IMR-90 (cell line): Measurements from ENCODE around the gene PRPS2. TPM values are rescaled to one million over a fixed set of nuclear protein-coding genes. Genes with fewer than 3 reads are reported as not detected.

Experiments used
- ATAC-seq: fragments of 200-7000 bp; cut with Tn5 transposase; 2 replicates; pipeline ENCODE4 v1.9.1; 2020; ENCODE audit warnings: low read depth, mild to moderate bottlenecking, moderate library complexity
- BruUV-seq: library from RNA; stranded (reverse); fragments of 400-500 nt; replicated peaks from 2 replicates; lab custom pipeline; 2021; lab: Mats Ljungman, UMichigan
- CTCF ChIA-PET: fragments of 300-600 bp; formaldehyde crosslinking; extraction: SDS; loops from one replicate; lab custom pipeline; 2021; ENCODE audit warnings: antibody characterized with exemption; lab: Yijun Ruan, JAX
- POLR2A ChIA-PET: fragments of 300-600 bp; sonication (Branson Sonifier 250); formaldehyde crosslinking; loops from one replicate; lab custom pipeline; 2022; ENCODE audit warnings: antibody characterized with exemption; ENCODE audit not compliant: unreplicated experiment; lab: Charles Lee
- DNase-seq: peaks from one replicate; pipeline ENCODE4 v3.0.0; 2013
- H2AFZ ChIP-seq: replicated peaks from 2 replicates; pipeline ENCODE3; 2013; ENCODE audit warnings: low read length, mild to moderate bottlenecking; ENCODE audit not compliant: poor library complexity
- H2AK5ac ChIP-seq: 2 replicates; pipeline ENCODE4 v1.6.1; 2013; ENCODE audit warnings: low read depth, low read length, inconsistent platforms
- H2AK9ac ChIP-seq: replicated peaks from 2 replicates; pipeline ENCODE3; 2013; ENCODE audit warnings: mild to moderate bottlenecking, low read depth, low read length, moderate library complexity; ENCODE audit not compliant: poor library complexity
- H2BK120ac ChIP-seq: 2 replicates; pipeline ENCODE4 v1.6.1; 2013; ENCODE audit warnings: low read depth, low read length, inconsistent platforms
- H2BK15ac ChIP-seq: 3 replicates; pipeline ENCODE4 v1.6.1; 2013; ENCODE audit warnings: low read depth, low read length, inconsistent platforms
- H2BK20ac ChIP-seq: 2 replicates; pipeline ENCODE4 v1.6.1; 2013; ENCODE audit warnings: low read depth, mild to moderate bottlenecking, inconsistent platforms, low read length, moderate library complexity
- H2BK5ac ChIP-seq: 2 replicates; pipeline ENCODE4 v1.6.1; 2013; ENCODE audit warnings: mild to moderate bottlenecking, low read depth, low read length, inconsistent platforms; ENCODE audit not compliant: poor library complexity, severe bottlenecking
- H3K14ac ChIP-seq: replicated peaks from 2 replicates; pipeline ENCODE4 v1.6.1; 2013; ENCODE audit warnings: low read depth, low read length, inconsistent platforms
- H3K18ac ChIP-seq: 2 replicates; pipeline ENCODE4 v1.6.1; 2013; ENCODE audit warnings: low read depth, low read length, control low read depth
- H3K23ac ChIP-seq: 2 replicates; pipeline ENCODE4 v1.6.1; 2013; ENCODE audit warnings: low read depth, low read length, inconsistent platforms
- H3K27ac ChIP-seq: 2 replicates; pipeline ENCODE4 v1.5.1; 2013; ENCODE audit warnings: mild to moderate bottlenecking, control low read depth, low read length; ENCODE audit not compliant: insufficient read depth
- H3K27me3 ChIP-seq: 2 replicates; pipeline ENCODE4 v1.6.1; 2013; ENCODE audit warnings: low read length; ENCODE audit not compliant: control insufficient read depth, insufficient read depth
- H3K36me3 ChIP-seq: 2 replicates; pipeline ENCODE4 v1.6.1; 2013; ENCODE audit warnings: low read length, mixed read lengths; ENCODE audit not compliant: control insufficient read depth, insufficient read depth
- H3K4ac ChIP-seq: 2 replicates; pipeline ENCODE4 v1.6.1; 2013; ENCODE audit warnings: low read depth, low read length, inconsistent platforms
- H3K4me1 ChIP-seq: 2 replicates; pipeline ENCODE4 v1.6.1; 2013; ENCODE audit warnings: low read length, mixed read lengths; ENCODE audit not compliant: control insufficient read depth, insufficient read depth
- H3K4me2 ChIP-seq: 2 replicates; pipeline ENCODE4 v1.6.1; 2013; ENCODE audit warnings: low read depth, mild to moderate bottlenecking, control low read depth, low read length, moderate library complexity
- H3K4me3 ChIP-seq: 2 replicates; pipeline ENCODE4 v1.5.1; 2013; ENCODE audit warnings: low read depth, mild to moderate bottlenecking, control low read depth, low read length, moderate library complexity; ENCODE audit not compliant: insufficient read depth
- H3K56ac ChIP-seq: 2 replicates; pipeline ENCODE4 v1.6.1; 2013; ENCODE audit warnings: low read length, inconsistent platforms; ENCODE audit not compliant: insufficient read depth; ENCODE audit errors: extremely low read depth
- H3K79me1 ChIP-seq, 2 experiments: 2 replicates each; pipeline ENCODE4 v1.6.1; 2013; ENCODE audit warnings: low read length in 2 of 2, inconsistent platforms in 1 of 2, low read depth in 1 of 2
- H3K9ac ChIP-seq: 2 replicates; pipeline ENCODE4 v1.6.1; 2013; ENCODE audit warnings: low read depth, low read length, control low read depth
- H3K9me1 ChIP-seq: 2 replicates; pipeline ENCODE4 v1.6.1; 2013; ENCODE audit warnings: low read length, inconsistent platforms; ENCODE audit not compliant: insufficient read depth
- H3K9me3 ChIP-seq: 2 replicates; pipeline ENCODE4 v1.6.1; 2013; ENCODE audit warnings: low read length; ENCODE audit not compliant: control insufficient read depth, insufficient read depth
- H4K20me1 ChIP-seq: 2 replicates; pipeline ENCODE4 v1.6.1; 2013; ENCODE audit warnings: low read length, inconsistent platforms; ENCODE audit not compliant: insufficient read depth
- H4K5ac ChIP-seq: 2 replicates; pipeline ENCODE4 v1.6.1; 2013; ENCODE audit warnings: mild to moderate bottlenecking, low read depth, low read length, control low read depth
- H4K8ac ChIP-seq, 2 experiments: 2 replicates each; pipeline ENCODE4 v1.6.1; 2013; ENCODE audit warnings: low read depth in 2 of 2, low read length in 2 of 2, control low read depth in 1 of 2, inconsistent platforms in 1 of 2
- H4K91ac ChIP-seq: 2 replicates; pipeline ENCODE4 v1.6.1; 2013; ENCODE audit warnings: low read depth, low read length, inconsistent platforms; ENCODE audit not compliant: insufficient read depth
- BHLHE40 ChIP-seq: fragments of 150-350 bp; IDR thresholded peaks from 2 replicates; pipeline ENCODE4 v1.6.1; 2016; ENCODE audit warnings: mild to moderate bottlenecking, low read depth, low read length
- FOS ChIP-seq: fragments of 150-350 bp; IDR thresholded peaks from 2 replicates; pipeline ENCODE4 v1.6.1; 2016; ENCODE audit warnings: low read depth, low read length
- MAFK ChIP-seq: IDR thresholded peaks from 2 replicates; pipeline ENCODE4 v1.6.1; 2012; ENCODE audit warnings: low read depth, low read length, improper control_type of control experiment
- MAZ ChIP-seq: IDR thresholded peaks from 2 replicates; pipeline ENCODE4 v1.6.1; 2012; ENCODE audit warnings: low read depth, mild to moderate bottlenecking, low read length, improper control_type of control experiment, moderate library complexity, borderline replicate concordance
- MXI1 ChIP-seq: IDR thresholded peaks from 2 replicates; pipeline ENCODE4 v1.6.1; 2012; ENCODE audit warnings: low read depth, mild to moderate bottlenecking, low read length, moderate library complexity, borderline replicate concordance
- POLR2A ChIP-seq: IDR thresholded peaks from 2 replicates; pipeline ENCODE4 v1.6.1; 2012; ENCODE audit warnings: mild to moderate bottlenecking, low read depth, low read length
- RAD21 ChIP-seq: IDR thresholded peaks from 2 replicates; pipeline ENCODE4 v1.6.1; 2012; ENCODE audit warnings: low read length, improper control_type of control experiment
- RCOR1 ChIP-seq: IDR thresholded peaks from 2 replicates; pipeline ENCODE4 v1.6.1; 2012; ENCODE audit warnings: mild to moderate bottlenecking, low read length, improper control_type of control experiment; ENCODE audit not compliant: insufficient replicate concordance
- RFX5 ChIP-seq: IDR thresholded peaks from 2 replicates; pipeline ENCODE4 v1.8.0; 2012; ENCODE audit warnings: low read depth, mild to moderate bottlenecking, low read length, moderate library complexity
- SMC3 ChIP-seq: fragments of 150-350 bp; IDR thresholded peaks from 2 replicates; pipeline ENCODE4 v1.6.1; 2016; ENCODE audit warnings: low read depth, mild to moderate bottlenecking, antibody characterized with exemption, low read length, moderate library complexity
- WGBS, 2 experiments: methylation state at CpG; one replicate each; pipeline versions ENCODE4 v1.1.5 to v1.1.7; 2013; ENCODE audit warnings: missing lambda C conversion rate in 2 of 2; ENCODE audit not compliant: insufficient read length in 1 of 2; ENCODE audit errors: extremely low coverage in 2 of 2; 5-methylcytosine and 5-hydroxymethylcytosine counted together
- dilution Hi-C: fragments of 300-500 bp; cut with HindIII; formaldehyde crosslinking; loops from one replicate; pipeline ENCODE4 v1.14.3; 2018; ENCODE audit warnings: low sequenced_read_pairs; ENCODE audit not compliant: unreplicated experiment
- in situ Hi-C: fragments of 300-500 bp; cut with MboI; formaldehyde crosslinking; loops from 3 replicates; pipeline ENCODE4 v1.14.3; 2019; ENCODE audit warnings: low sequenced_read_pairs, inconsistent platforms, mixed read lengths
- intact Hi-C: fragments of 100-400 bp; cut with micrococcal nuclease; formaldehyde crosslinking; loops from 2 replicates; pipeline ENCODE4 v1.10.0; 2022
- polyA plus RNA-seq, 3 experiments: library from polyadenylated mRNA; depleted of rRNA; stranded (reverse); fragments of >200 nt; gene quantifications; 2 replicates each; pipeline ENCODE4 v1.2.3, GENCODE V29; 2012; ENCODE audit warnings: low replicate concordance in 1 of 3
- total RNA-seq: library from RNA; depleted of rRNA; stranded (reverse); fragments of >200 nt; gene quantifications from 2 replicates; pipeline ENCODE4 v1.2.3, GENCODE V29; 2012
- TF ChIP-seq, protein P1 (sequence below): fragments of 150-350 bp; IDR thresholded peaks from 2 replicates; pipeline ENCODE4 v1.6.1; 2016; ENCODE audit warnings: low read depth, mild to moderate bottlenecking, low read length, moderate library complexity, borderline replicate concordance
- TF ChIP-seq, protein P2 (sequence below): fragments of 150-350 bp; IDR thresholded peaks from 2 replicates; pipeline ENCODE4 v1.6.1; 2017; ENCODE audit warnings: mild to moderate bottlenecking, antibody characterized with exemption, low read length, low read depth
- TF ChIP-seq, protein P3 (sequence below): conservative IDR thresholded peaks from 2 replicates; pipeline ENCODE4 v1.5.1; 2012; ENCODE audit warnings: mild to moderate bottlenecking, low read depth, low read length, improper control_type of control experiment

Gene PRPS2
- total and polyA plus RNA-seq, 2 of the 4 experiments (the other 2 are of a cell fraction) = 20.4 to 48.0 TPM

DNA sequence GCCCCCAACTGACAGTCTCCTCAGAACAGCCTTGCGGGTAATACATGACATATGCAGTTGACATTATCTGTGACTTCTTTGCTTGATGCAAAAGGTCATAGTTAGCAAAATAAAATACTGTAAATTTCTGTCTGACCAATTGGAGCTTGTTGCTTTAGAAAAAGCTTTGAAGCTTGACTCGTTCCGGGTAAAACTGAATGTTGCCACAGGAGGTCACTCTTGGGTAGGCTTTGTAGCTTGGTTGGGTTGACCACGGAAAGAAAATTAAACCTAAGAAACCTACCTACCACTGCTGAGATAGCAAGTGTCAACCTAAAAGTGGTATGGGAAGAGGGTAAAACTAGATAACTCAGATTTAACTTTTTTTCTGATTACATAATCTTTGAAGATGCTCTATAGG is 23.2 kb downstream of the PRPS2 start:
- no peak overlapping the region for H4K91ac ChIP-seq
- no peaks in the 10 kb centered on the region for H3K79me1 ChIP-seq
- H3K4me3 ChIP-seq = no peak overlapping the region
- no peak overlapping the region for H3K23ac ChIP-seq
- ChIA-PET POLR2A (no interaction called here), CTCF (interaction anchor here (0.7 to 1.6 kb wide), 5 partner anchors 17 to 1091 kb away, joined by 3 to 8 read pairs (median 3); no protein-coding TSS in a partner anchor)
- TF ChIP-seq MAZ = no peak
- no peak for TF ChIP-seq FOS
- peak; percentile 71 for TF ChIP-seq RAD21
- TF ChIP-seq, protein P1, sequence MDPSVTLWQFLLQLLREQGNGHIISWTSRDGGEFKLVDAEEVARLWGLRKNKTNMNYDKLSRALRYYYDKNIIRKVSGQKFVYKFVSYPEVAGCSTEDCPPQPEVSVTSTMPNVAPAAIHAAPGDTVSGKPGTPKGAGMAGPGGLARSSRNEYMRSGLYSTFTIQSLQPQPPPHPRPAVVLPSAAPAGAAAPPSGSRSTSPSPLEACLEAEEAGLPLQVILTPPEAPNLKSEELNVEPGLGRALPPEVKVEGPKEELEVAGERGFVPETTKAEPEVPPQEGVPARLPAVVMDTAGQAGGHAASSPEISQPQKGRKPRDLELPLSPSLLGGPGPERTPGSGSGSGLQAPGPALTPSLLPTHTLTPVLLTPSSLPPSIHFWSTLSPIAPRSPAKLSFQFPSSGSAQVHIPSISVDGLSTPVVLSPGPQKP = no peak
- no peak for TF ChIP-seq BHLHE40
- no peak for TF ChIP-seq MXI1
- TF ChIP-seq, protein P2, sequence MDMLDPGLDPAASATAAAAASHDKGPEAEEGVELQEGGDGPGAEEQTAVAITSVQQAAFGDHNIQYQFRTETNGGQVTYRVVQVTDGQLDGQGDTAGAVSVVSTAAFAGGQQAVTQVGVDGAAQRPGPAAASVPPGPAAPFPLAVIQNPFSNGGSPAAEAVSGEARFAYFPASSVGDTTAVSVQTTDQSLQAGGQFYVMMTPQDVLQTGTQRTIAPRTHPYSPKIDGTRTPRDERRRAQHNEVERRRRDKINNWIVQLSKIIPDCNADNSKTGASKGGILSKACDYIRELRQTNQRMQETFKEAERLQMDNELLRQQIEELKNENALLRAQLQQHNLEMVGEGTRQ = no peak
- TF ChIP-seq RCOR1 = no peak
- no peak for TF ChIP-seq RFX5
- TF ChIP-seq POLR2A = no peak
- peak; percentile 49 for TF ChIP-seq SMC3
- no peak for TF ChIP-seq MAFK
- TF ChIP-seq, protein P3, sequence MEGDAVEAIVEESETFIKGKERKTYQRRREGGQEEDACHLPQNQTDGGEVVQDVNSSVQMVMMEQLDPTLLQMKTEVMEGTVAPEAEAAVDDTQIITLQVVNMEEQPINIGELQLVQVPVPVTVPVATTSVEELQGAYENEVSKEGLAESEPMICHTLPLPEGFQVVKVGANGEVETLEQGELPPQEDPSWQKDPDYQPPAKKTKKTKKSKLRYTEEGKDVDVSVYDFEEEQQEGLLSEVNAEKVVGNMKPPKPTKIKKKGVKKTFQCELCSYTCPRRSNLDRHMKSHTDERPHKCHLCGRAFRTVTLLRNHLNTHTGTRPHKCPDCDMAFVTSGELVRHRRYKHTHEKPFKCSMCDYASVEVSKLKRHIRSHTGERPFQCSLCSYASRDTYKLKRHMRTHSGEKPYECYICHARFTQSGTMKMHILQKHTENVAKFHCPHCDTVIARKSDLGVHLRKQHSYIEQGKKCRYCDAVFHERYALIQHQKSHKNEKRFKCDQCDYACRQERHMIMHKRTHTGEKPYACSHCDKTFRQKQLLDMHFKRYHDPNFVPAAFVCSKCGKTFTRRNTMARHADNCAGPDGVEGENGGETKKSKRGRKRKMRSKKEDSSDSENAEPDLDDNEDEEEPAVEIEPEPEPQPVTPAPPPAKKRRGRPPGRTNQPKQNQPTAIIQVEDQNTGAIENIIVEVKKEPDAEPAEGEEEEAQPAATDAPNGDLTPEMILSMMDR = peak; percentile 60
- H2BK5ac ChIP-seq = no peak overlapping the region
- H4K8ac ChIP-seq = no peak overlapping the region
- no peak overlapping the region for H3K27ac ChIP-seq
- no peaks in the 10 kb centered on the region for H4K20me1 ChIP-seq
- dilution Hi-C loops = no loop called here
- no peak overlapping the region for H3K4me2 ChIP-seq
- DNase-seq = peak; percentile 62
- H3K4ac ChIP-seq = no peak overlapping the region
- in situ Hi-C loops = loop anchor here (25.0 kb wide), 1 partner anchor 673 kb away; no protein-coding TSS in a partner anchor
- no peaks in the 10 kb centered on the region for H3K9me3 ChIP-seq
- H3K18ac ChIP-seq = no peak overlapping the region
- no peak overlapping the region for H2BK15ac ChIP-seq
- H2AFZ ChIP-seq = no peak overlapping the region
- no peak overlapping the region for H2AK5ac ChIP-seq
- no peak overlapping the region for H2BK20ac ChIP-seq
- no CpG with 5 or more reads among the region's 4 CpGs for WGBS, 2 experiments
- H3K9me1 ChIP-seq = peaks cover 3% of the 10 kb centered on the region; the same call in 1 of the 2 replicates
- peak; percentile 87 for ATAC-seq
- no peaks in the 10 kb centered on the region for H3K4me1 ChIP-seq
- H3K9ac ChIP-seq = no peak overlapping the region
- H4K5ac ChIP-seq = no peak overlapping the region
- no peaks in the 10 kb centered on the region for H3K27me3 ChIP-seq
- peaks cover 4% of the 10 kb centered on the region; the same call in 1 of the 2 replicates for H3K36me3 ChIP-seq
- no peak overlapping the region for H2BK120ac ChIP-seq
- no peak overlapping the region for H3K56ac ChIP-seq
- intact Hi-C loops = loop anchor here (1.0 to 10.0 kb wide), 4 partner anchors 80 to 930 kb away; no protein-coding TSS in a partner anchor
- H3K14ac ChIP-seq = no peak overlapping the region
- no TSS peak for BruUV-seq
- no peak overlapping the region for H2AK9ac ChIP-seq
